ENCODE results near the gene TTYH3.

The TTYH3 gene

GRCh38 chr7:2632733-2633537 is 1.1 kb downstream of the TTYH3 start (continued):
- no peak for TF ChIP-seq ZNF654 (tag by site-specific recombination; IDR thresholded peaks at IDR 0.05; ENCODE audit: low read depth)
- TF ChIP-seq SP3 (tag by site-specific recombination; IDR thresholded peaks at IDR 0.05): 0 out of 2 replicates have a peak, but pooled peaks have one; percentile 27
- no peak for TF ChIP-seq ZNF768 (tag by site-specific recombination; IDR thresholded peaks at IDR 0.05)
- TF ChIP-seq MYNN (tag by site-specific recombination; IDR thresholded peaks at IDR 0.05; ENCODE audit: borderline replicate concordance): no peak
- TF ChIP-seq, protein P1, sequence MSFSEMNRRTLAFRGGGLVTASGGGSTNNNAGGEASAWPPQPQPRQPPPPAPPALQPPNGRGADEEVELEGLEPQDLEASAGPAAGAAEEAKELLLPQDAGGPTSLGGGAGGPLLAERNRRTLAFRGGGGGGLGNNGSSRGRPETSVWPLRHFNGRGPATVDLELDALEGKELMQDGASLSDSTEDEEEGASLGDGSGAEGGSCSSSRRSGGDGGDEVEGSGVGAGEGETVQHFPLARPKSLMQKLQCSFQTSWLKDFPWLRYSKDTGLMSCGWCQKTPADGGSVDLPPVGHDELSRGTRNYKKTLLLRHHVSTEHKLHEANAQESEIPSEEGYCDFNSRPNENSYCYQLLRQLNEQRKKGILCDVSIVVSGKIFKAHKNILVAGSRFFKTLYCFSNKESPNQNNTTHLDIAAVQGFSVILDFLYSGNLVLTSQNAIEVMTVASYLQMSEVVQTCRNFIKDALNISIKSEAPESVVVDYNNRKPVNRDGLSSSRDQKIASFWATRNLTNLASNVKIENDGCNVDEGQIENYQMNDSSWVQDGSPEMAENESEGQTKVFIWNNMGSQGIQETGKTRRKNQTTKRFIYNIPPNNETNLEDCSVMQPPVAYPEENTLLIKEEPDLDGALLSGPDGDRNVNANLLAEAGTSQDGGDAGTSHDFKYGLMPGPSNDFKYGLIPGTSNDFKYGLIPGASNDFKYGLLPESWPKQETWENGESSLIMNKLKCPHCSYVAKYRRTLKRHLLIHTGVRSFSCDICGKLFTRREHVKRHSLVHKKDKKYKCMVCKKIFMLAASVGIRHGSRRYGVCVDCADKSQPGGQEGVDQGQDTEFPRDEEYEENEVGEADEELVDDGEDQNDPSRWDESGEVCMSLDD (tag by site-specific recombination; IDR thresholded peaks at IDR 0.05): no peak; the same call in 1 of the 2 replicates
- TF ChIP-seq, protein P2, sequence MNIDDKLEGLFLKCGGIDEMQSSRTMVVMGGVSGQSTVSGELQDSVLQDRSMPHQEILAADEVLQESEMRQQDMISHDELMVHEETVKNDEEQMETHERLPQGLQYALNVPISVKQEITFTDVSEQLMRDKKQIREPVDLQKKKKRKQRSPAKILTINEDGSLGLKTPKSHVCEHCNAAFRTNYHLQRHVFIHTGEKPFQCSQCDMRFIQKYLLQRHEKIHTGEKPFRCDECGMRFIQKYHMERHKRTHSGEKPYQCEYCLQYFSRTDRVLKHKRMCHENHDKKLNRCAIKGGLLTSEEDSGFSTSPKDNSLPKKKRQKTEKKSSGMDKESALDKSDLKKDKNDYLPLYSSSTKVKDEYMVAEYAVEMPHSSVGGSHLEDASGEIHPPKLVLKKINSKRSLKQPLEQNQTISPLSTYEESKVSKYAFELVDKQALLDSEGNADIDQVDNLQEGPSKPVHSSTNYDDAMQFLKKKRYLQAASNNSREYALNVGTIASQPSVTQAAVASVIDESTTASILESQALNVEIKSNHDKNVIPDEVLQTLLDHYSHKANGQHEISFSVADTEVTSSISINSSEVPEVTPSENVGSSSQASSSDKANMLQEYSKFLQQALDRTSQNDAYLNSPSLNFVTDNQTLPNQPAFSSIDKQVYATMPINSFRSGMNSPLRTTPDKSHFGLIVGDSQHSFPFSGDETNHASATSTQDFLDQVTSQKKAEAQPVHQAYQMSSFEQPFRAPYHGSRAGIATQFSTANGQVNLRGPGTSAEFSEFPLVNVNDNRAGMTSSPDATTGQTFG (tag by site-specific recombination; IDR thresholded peaks at IDR 0.05; ENCODE audit: borderline replicate concordance): no peak
- TF ChIP-seq ZNF18 (tag by site-specific recombination; IDR thresholded peaks at IDR 0.05): no peak
- TF ChIP-seq ZNF660 (tag by site-specific recombination; IDR thresholded peaks at IDR 0.05): no peak
- TF ChIP-seq ZFP3 (tag by site-specific recombination; IDR thresholded peaks at IDR 0.05; ENCODE audit: low read depth): no peak
- peak; percentile 45; the same call in 1 of the 2 replicates for TF ChIP-seq ZNF394 (tag by site-specific recombination; IDR thresholded peaks at IDR 0.05; ENCODE audit: borderline replicate concordance)
- TF ChIP-seq ZBTB8A (tag by site-specific recombination; IDR thresholded peaks at IDR 0.05): peak; percentile 84
- peak; percentile 64; the same call in 1 of the 2 replicates for TF ChIP-seq ZBTB17 (tag by site-specific recombination; IDR thresholded peaks at IDR 0.05)
- no peak for TF ChIP-seq ZNF292 (tag by site-specific recombination; IDR thresholded peaks at IDR 0.05; ENCODE audit: borderline replicate concordance, low read depth)
- TF ChIP-seq KLF9 (tag by site-specific recombination; IDR thresholded peaks at IDR 0.05; ENCODE audit: low read depth): peak; percentile 47
- TF ChIP-seq, protein P3, sequence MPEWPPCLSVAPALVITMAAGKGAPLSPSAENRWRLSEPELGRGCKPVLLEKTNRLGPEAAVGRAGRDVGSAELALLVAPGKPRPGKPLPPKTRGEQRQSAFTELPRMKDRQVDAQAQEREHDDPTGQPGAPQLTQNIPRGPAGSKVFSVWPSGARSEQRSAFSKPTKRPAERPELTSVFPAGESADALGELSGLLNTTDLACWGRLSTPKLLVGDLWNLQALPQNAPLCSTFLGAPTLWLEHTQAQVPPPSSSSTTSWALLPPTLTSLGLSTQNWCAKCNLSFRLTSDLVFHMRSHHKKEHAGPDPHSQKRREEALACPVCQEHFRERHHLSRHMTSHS (tag by site-specific recombination; IDR thresholded peaks at IDR 0.05): no peak
- TF ChIP-seq ZNF112 (tag by site-specific recombination; IDR thresholded peaks at IDR 0.05): no peak
- peak; percentile 25; the same call in 1 of the 2 replicates for TF ChIP-seq ZXDB (tag by site-specific recombination; IDR thresholded peaks at IDR 0.05)
- TF ChIP-seq ZIC2 (tag by site-specific recombination; IDR thresholded peaks at IDR 0.05): peak; percentile 98
- no peak for TF ChIP-seq ZNF704 (tag by site-specific recombination; IDR thresholded peaks at IDR 0.05)
- no peak for TF ChIP-seq ZNF23 (tag by site-specific recombination; IDR thresholded peaks at IDR 0.05; ENCODE audit: borderline replicate concordance)
- TF ChIP-seq, protein P4, sequence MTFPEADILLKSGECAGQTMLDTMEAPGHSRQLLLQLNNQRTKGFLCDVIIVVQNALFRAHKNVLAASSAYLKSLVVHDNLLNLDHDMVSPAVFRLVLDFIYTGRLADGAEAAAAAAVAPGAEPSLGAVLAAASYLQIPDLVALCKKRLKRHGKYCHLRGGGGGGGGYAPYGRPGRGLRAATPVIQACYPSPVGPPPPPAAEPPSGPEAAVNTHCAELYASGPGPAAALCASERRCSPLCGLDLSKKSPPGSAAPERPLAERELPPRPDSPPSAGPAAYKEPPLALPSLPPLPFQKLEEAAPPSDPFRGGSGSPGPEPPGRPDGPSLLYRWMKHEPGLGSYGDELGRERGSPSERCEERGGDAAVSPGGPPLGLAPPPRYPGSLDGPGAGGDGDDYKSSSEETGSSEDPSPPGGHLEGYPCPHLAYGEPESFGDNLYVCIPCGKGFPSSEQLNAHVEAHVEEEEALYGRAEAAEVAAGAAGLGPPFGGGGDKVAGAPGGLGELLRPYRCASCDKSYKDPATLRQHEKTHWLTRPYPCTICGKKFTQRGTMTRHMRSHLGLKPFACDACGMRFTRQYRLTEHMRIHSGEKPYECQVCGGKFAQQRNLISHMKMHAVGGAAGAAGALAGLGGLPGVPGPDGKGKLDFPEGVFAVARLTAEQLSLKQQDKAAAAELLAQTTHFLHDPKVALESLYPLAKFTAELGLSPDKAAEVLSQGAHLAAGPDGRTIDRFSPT (tag by site-specific recombination; IDR thresholded peaks at IDR 0.05): peak; percentile 42
- TF ChIP-seq REST (tag by site-specific recombination; IDR thresholded peaks at IDR 0.05): no peak
- TF ChIP-seq MZF1 (tag by site-specific recombination; IDR thresholded peaks at IDR 0.05; ENCODE audit: borderline replicate concordance): no peak

Measured in HEK293 (cell line).